Breast epithelium (tissue), 3 donors: ENCODE data around the gene CHERP.

Source experiments
- POLR2A ChIP-seq: fragments of 450-650 bp; IDR thresholded peaks from one replicate; pipeline ENCODE4 v1.6.1; 2016; ENCODE audit warnings: antibody characterized with exemption, mild to moderate bottlenecking, moderate library complexity
- TF ChIP-seq, protein P1 (sequence below), 3 donors: fragments of 450-650 bp; IDR thresholded peaks; one replicate each; pipeline ENCODE4 v1.5.1; 2016 to 2017; ENCODE audit warnings: antibody characterized with exemption in 3 of 3, mild to moderate bottlenecking in 3 of 3, moderate library complexity in 3 of 3

DNA sequence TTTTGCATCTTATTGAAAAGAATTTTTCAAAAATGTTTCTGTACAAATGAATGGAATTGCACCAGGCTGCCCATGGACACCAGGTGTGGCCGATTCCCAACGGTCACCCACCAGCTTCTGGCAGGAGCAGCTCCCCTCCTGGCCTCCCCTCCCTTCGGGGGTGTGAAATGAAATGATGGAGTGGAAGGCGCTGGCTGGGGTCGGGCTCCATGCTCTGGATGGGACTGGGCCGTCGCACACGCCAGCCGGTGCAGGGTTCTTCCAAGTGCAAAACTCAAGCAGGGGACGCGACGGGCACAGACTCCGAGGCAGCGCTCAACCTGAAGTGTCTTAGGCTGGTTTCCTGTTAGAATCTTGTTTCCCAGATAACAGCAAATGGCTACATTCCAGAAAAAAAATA lies 24.2 kb downstream of the CHERP start:
- TF ChIP-seq POLR2A, result no peak
- TF ChIP-seq, protein P1, sequence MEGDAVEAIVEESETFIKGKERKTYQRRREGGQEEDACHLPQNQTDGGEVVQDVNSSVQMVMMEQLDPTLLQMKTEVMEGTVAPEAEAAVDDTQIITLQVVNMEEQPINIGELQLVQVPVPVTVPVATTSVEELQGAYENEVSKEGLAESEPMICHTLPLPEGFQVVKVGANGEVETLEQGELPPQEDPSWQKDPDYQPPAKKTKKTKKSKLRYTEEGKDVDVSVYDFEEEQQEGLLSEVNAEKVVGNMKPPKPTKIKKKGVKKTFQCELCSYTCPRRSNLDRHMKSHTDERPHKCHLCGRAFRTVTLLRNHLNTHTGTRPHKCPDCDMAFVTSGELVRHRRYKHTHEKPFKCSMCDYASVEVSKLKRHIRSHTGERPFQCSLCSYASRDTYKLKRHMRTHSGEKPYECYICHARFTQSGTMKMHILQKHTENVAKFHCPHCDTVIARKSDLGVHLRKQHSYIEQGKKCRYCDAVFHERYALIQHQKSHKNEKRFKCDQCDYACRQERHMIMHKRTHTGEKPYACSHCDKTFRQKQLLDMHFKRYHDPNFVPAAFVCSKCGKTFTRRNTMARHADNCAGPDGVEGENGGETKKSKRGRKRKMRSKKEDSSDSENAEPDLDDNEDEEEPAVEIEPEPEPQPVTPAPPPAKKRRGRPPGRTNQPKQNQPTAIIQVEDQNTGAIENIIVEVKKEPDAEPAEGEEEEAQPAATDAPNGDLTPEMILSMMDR (IDR thresholded peaks at IDR 0.05), result no peak
